Endothelial cell of umbilical vein (primary cell): Measurements from ENCODE around the gene ATXN7L1. TPM values are rescaled to one million over a fixed set of nuclear protein-coding genes. Genes with fewer than 3 reads are reported as not detected.

Experiments used
- BruUV-seq: library from RNA; stranded (reverse); fragments of 400-500 nt; replicated peaks from 2 replicates; lab custom pipeline; 2021; lab: Mats Ljungman, UMichigan
- CTCF ChIA-PET: fragments of 300-600, 350-600 bp; sonication (Branson Sonifier 250); formaldehyde crosslinking; loops from one replicate; lab custom pipeline; 2021; ENCODE audit warnings: antibody characterized with exemption, inconsistent platforms; lab: Charles Lee
- POLR2A ChIA-PET: fragments of 300-600, 350-600 bp; sonication (Branson Sonifier 250); formaldehyde crosslinking; loops from one replicate; lab custom pipeline; 2021; ENCODE audit warnings: antibody characterized with exemption, inconsistent platforms; lab: Charles Lee
- DNase-seq: peaks from one replicate; pipeline ENCODE4 v3.0.0-alpha.2; 2011; ENCODE audit warnings: low read depth, low spot score
- FAIRE-seq: peaks from 2 replicates; lab custom pipeline; 2011; peaks lifted over from hg19 to GRCh38; lab: Jason Lieb, UNC
- H2AFZ ChIP-seq: 2 replicates; pipeline ENCODE4 v1.6.0; 2012; ENCODE audit warnings: low read depth, low read length, control low read depth, inconsistent platforms
- H3K27ac ChIP-seq: 2 replicates; pipeline ENCODE4 v1.5.1; 2011; ENCODE audit warnings: low read depth, mild to moderate bottlenecking, control low read depth, low read length, moderate library complexity; ENCODE audit not compliant: insufficient read depth
- H3K27me3 ChIP-seq, 2 experiments: 2 replicates each; pipeline versions ENCODE4 v1.6.0 to v1.6.1; 2011; ENCODE audit warnings: low read length in 2 of 2, mixed read lengths in 1 of 2; ENCODE audit not compliant: control insufficient read depth in 2 of 2, insufficient read depth in 2 of 2
- H3K36me3 ChIP-seq, 2 experiments: 2 replicates in 1 of 2; 3 replicates in 1 of 2; pipeline ENCODE4 v1.5.1; 2011; ENCODE audit warnings: low read length in 2 of 2, mild to moderate bottlenecking in 1 of 2, moderate library complexity in 1 of 2; ENCODE audit not compliant: control insufficient read depth in 2 of 2, insufficient read depth in 2 of 2; ENCODE audit errors: extremely low read depth in 1 of 2
- H3K4me1 ChIP-seq: 3 replicates; pipeline ENCODE4 v1.5.1; 2011; ENCODE audit warnings: mild to moderate bottlenecking, low read length; ENCODE audit not compliant: control insufficient read depth, insufficient read depth; ENCODE audit errors: extremely low read depth
- H3K4me2 ChIP-seq: 2 replicates; pipeline ENCODE4 v1.6.1; 2011; ENCODE audit warnings: low read length, control low read depth, mixed read lengths; ENCODE audit not compliant: insufficient read depth
- H3K4me3 ChIP-seq, 3 experiments: fragments of 200-600 bp in 1 of 3; sonication (generic), shearing (Covaris generic) in 1 of 3; replicated peaks in 1 of 3; 2 replicates each; pipeline ENCODE4 v1.5.1; 2011 to 2016; ENCODE audit warnings: control low read depth in 3 of 3, low read length in 3 of 3, mild to moderate bottlenecking in 2 of 3, inconsistent platforms in 1 of 3, low read depth in 1 of 3, moderate library complexity in 1 of 3; ENCODE audit not compliant: insufficient read depth in 1 of 3
- H3K79me2 ChIP-seq: 2 replicates; pipeline ENCODE4 v1.6.0; 2012; ENCODE audit warnings: low read length, inconsistent platforms; ENCODE audit not compliant: control insufficient read depth, insufficient read depth
- H3K9ac ChIP-seq: replicated peaks from 2 replicates; pipeline ENCODE3; 2011; ENCODE audit warnings: low read length, control low read depth; ENCODE audit not compliant: insufficient read depth; ENCODE audit errors: extremely low read depth
- H3K9me1 ChIP-seq: replicated peaks from 3 replicates; pipeline ENCODE4 v1.6.0; 2011; ENCODE audit warnings: mild to moderate bottlenecking, low read length; ENCODE audit not compliant: control insufficient read depth, insufficient read depth; ENCODE audit errors: extremely low read depth
- H3K9me3 ChIP-seq: replicated peaks from 2 replicates; pipeline ENCODE4 v1.5.1; 2012; ENCODE audit warnings: low read length, inconsistent platforms; ENCODE audit not compliant: control insufficient read depth, insufficient read depth
- H4K20me1 ChIP-seq: replicated peaks from 2 replicates; pipeline ENCODE3; 2011; ENCODE audit warnings: mild to moderate bottlenecking, low read length; ENCODE audit not compliant: control insufficient read depth, insufficient read depth; ENCODE audit errors: extremely low read depth
- CTCF ChIP-seq, 2 donors: IDR thresholded peaks; 1 replicate in 1 of 2; 2 replicates in 1 of 2; pipeline ENCODE4 v1.5.1; 2011; ENCODE audit warnings: low read length in 2 of 2, mild to moderate bottlenecking in 2 of 2, moderate library complexity in 2 of 2, control low read depth in 1 of 2, inconsistent platforms in 1 of 2, low read depth in 1 of 2; ENCODE audit not compliant: insufficient read depth in 1 of 2; ENCODE audit errors: extremely low read depth in 1 of 2
- JUN ChIP-seq: IDR thresholded peaks from 2 replicates; pipeline ENCODE4 v1.6.1; 2011; ENCODE audit warnings: borderline replicate concordance, low read depth; ENCODE audit not compliant: insufficient read length, insufficient read depth
- MAX ChIP-seq: IDR thresholded peaks from 2 replicates; pipeline ENCODE4 v1.6.1; 2011; ENCODE audit not compliant: insufficient read depth, insufficient read length
- POLR2AphosphoS5 ChIP-seq: IDR thresholded peaks from 2 replicates; pipeline ENCODE4 v1.6.1; 2012; ENCODE audit warnings: low read depth, mild to moderate bottlenecking, control low read depth, low read length, moderate library complexity; ENCODE audit not compliant: insufficient read depth
- dilution Hi-C: fragments of 300-500 bp; cut with MboI; formaldehyde crosslinking; loops from one replicate; pipeline ENCODE4 v1.15.0; 2019; ENCODE audit warnings: low sequenced_read_pairs; ENCODE audit not compliant: extremely low pct_ligation_motif_present
- intact Hi-C: fragments of 100-400 bp; cut with micrococcal nuclease; formaldehyde crosslinking; loops from one replicate; pipeline ENCODE4 v1.10.0; 2022
- polyA plus RNA-seq, 4 experiments: library from polyadenylated mRNA; depleted of rRNA in 3 of 4; stranded (reverse) in 3 of 4; unstranded in 1 of 4; fragments of >200 nt; gene quantifications; 2 replicates each; pipeline versions ENCODE4 v1.2.1 to v1.2.3, GENCODE V29; 2011 to 2012; ENCODE audit warnings: missing spikeins in 1 of 4
- total RNA-seq: library from RNA; stranded (reverse); gene quantifications from 2 replicates; pipeline ENCODE4 v1.2.3, GENCODE V29; 2021

Gene ATXN7L1
- total and polyA plus RNA-seq, 2 donors (not counting 3 experiments of a cell fraction or from before 2014, with no cell fraction given) = 4.6 to 15.6 TPM

GRCh38 chr7:105911961-105912575 lies 35.7 kb upstream of the ATXN7L1 start:
- no peak for FAIRE-seq
- H3K4me2 ChIP-seq = no peak overlapping the region

GRCh38 chr7:105910172-105910571 lies 33.8 kb upstream of the ATXN7L1 start:
- dilution Hi-C loops = no loop called here
- H3K9ac ChIP-seq = no peak overlapping the region
- H3K4me2 ChIP-seq = no peak overlapping the region
- H3K9me1 ChIP-seq = no peaks in the 10 kb centered on the region
- peaks cover 0 to 2% of the 10 kb centered on the region in 2 experiments for H3K27me3 ChIP-seq
- no peak overlapping the region for H3K27ac ChIP-seq
- intact Hi-C loops = no loop called here
- ChIA-PET POLR2A (no interaction called here), CTCF (interaction anchor here (0.7 kb wide), 1 partner anchor 145 kb away, joined by 3 read pairs; no protein-coding TSS in a partner anchor)
- H3K36me3 ChIP-seq = no peaks in the 10 kb centered on the region
- no peak for DNase-seq
- H3K4me1 ChIP-seq = no peaks in the 10 kb centered on the region
- no TSS peak for BruUV-seq
- H3K9me3 ChIP-seq = no peaks in the 10 kb centered on the region
- no peak for FAIRE-seq
- H3K4me3 ChIP-seq = no peak overlapping the region
- no peaks in the 10 kb centered on the region for H3K79me2 ChIP-seq
- H2AFZ ChIP-seq = no peak overlapping the region
- TF ChIP-seq MAX (no peak), POLR2AphosphoS5 (no peak), JUN (no peak), CTCF (IDR thresholded peaks at IDR 0.05; ENCODE audit: extremely low read depth in 1 of 2, insufficient read depth in 1 of 2, low read depth in 1 of 2, low read length in 2 of 2) (no peak)
- no peaks in the 10 kb centered on the region for H4K20me1 ChIP-seq

More at GRCh38 chr7:105911961-105912575, 35.7 kb upstream of the ATXN7L1 start:
- Histone ChIP-seq H3K27me3 (no peaks in the 10 kb centered on the region), H2AFZ (no peak overlapping the region), H4K20me1 (no peaks in the 10 kb centered on the region), H3K9me1 (no peaks in the 10 kb centered on the region), H3K9ac (no peak overlapping the region), H3K27ac (no peak overlapping the region), H3K4me1 (no peaks in the 10 kb centered on the region), H3K4me3 (no peak overlapping the region), H3K9me3 (no peaks in the 10 kb centered on the region), H3K79me2 (no peaks in the 10 kb centered on the region), H3K36me3 (no peaks in the 10 kb centered on the region)
- dilution Hi-C loops = no loop called here
- no peak for TF ChIP-seq CTCF (IDR thresholded peaks at IDR 0.05; ENCODE audit: extremely low read depth in 1 of 2, insufficient read depth in 1 of 2, low read depth in 1 of 2, low read length in 2 of 2)
- intact Hi-C loops = no loop called here
- ChIA-PET CTCF (no interaction called here), POLR2A (no interaction called here)
- no peak for DNase-seq
- BruUV-seq = no TSS peak
